Kidney (tissue), 14 donors: ENCODE results near the gene NTMT2. TPM values are rescaled to one million over a fixed set of nuclear protein-coding genes. Genes with fewer than 3 reads are reported as not detected.

ENCODE experiments used
- DNase-seq, 5 donors: peaks; one replicate each; pipeline ENCODE4 v3.0.0-alpha.2; 2013 to 2020
- FAIRE-seq: peaks from 2 replicates; lab custom pipeline; 2012; peaks lifted over from hg19 to GRCh38; lab: Jason Lieb, UNC
- H3K27ac ChIP-seq, 2 donors: one replicate each; pipeline ENCODE4 v1.7.0; 2013; ENCODE audit warnings: low read depth in 2 of 2, low read length in 2 of 2, inconsistent platforms in 1 of 2
- H3K27me3 ChIP-seq: one replicate; pipeline ENCODE4 v1.7.1; 2013; ENCODE audit warnings: low read length, inconsistent platforms; ENCODE audit not compliant: control insufficient read depth, insufficient read depth
- H3K36me3 ChIP-seq, 3 donors: one replicate each; pipeline versions ENCODE4 v1.7.0 to v1.7.1; 2013; ENCODE audit warnings: low read length in 3 of 3, control low read depth in 1 of 3, inconsistent platforms in 1 of 3; ENCODE audit not compliant: insufficient read depth in 3 of 3, control insufficient read depth in 2 of 3
- H3K4me1 ChIP-seq, 3 donors: one replicate each; pipeline versions ENCODE4 v1.7.0 to v1.7.1; 2013; ENCODE audit warnings: low read length in 3 of 3, inconsistent platforms in 1 of 3, low read depth in 1 of 3; ENCODE audit not compliant: control insufficient read depth in 2 of 3, insufficient read depth in 2 of 3
- H3K4me3 ChIP-seq, 3 donors: one replicate each; pipeline versions ENCODE4 v1.7.0 to v1.8.1; 2013; ENCODE audit warnings: low read length in 3 of 3, control low read depth in 1 of 3, inconsistent platforms in 1 of 3
- H3K9ac ChIP-seq, 3 donors: one replicate each; pipeline versions ENCODE4 v1.7.0 to v1.7.1; 2013; ENCODE audit warnings: low read length in 3 of 3, control low read depth in 1 of 3, inconsistent platforms in 1 of 3
- H3K9me3 ChIP-seq, 3 donors: one replicate each; pipeline versions ENCODE4 v1.7.0 to v1.7.1; 2013; ENCODE audit warnings: low read length in 3 of 3, control low read depth in 1 of 3, inconsistent platforms in 1 of 3; ENCODE audit not compliant: control insufficient read depth in 2 of 3, insufficient read depth in 1 of 3
- CTCF ChIP-seq: IDR thresholded peaks from 3 replicates; pipeline ENCODE4 v1.5.1; 2012; ENCODE audit warnings: mild to moderate bottlenecking, moderate library complexity, borderline replicate concordance; ENCODE audit not compliant: insufficient read depth; ENCODE audit errors: extremely low read depth
- intact Hi-C: fragments of 100-400 bp; cut with DNase I; formaldehyde crosslinking; loops from one replicate; pipeline ENCODE4 v1.11.1; 2022
- polyA plus RNA-seq: library from polyadenylated mRNA; stranded (reverse); fragments of 350-450 nt; fragmentation: Illumina TruSeq; extraction: RNeasy Lipid Tissue Mini Kit (QIAGEN cat#74804); gene quantifications from one replicate; pipeline ENCODE4 v1.2.3, GENCODE V29; 2014; ENCODE audit warnings: low read depth, low replicate concordance; ENCODE audit not compliant: insufficient read depth
- total RNA-seq: library from RNA; stranded (reverse); fragmentation: NEBNext Ultra II Directional; extraction: Animal tissue kit (Norgen Biotek cat#: 25700); gene quantifications from one replicate; pipeline ENCODE4 v1.2.1, GENCODE V29; 2021
- donor health status: control.
- donor health status: control.
- donor health status: control.
- donor health status: control.
- donor health status: control.
- donor health status: DM: yes; HTN: yes; CAD: no.
- donor health status: Normal renal cell carcinoma (clear cell type).

The NTMT2 gene
- total and polyA plus RNA-seq, 2 donors from 2014 or later, result not detected

DNA sequence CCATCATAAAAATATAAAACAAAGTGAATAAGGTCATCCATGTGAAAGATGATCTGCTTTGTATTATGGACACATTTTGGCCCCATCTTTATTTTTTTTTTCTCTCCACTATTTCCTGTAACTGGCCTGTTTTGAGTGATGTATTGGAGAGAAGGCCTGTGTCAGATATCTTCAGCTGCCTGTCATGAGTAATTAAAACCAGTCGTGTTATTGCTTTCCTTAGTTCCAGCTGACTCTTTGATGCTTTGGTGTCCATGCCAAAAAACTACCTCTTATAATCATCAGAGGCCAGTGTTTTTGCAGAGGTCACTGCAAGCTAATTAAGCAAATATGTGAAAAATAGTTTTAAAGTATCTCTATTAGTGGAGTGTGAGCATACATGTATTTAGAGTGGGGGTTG is 29.7 kb downstream of the NTMT2 start:
- Histone ChIP-seq H3K9me3 (peaks cover 0 to 2% (median 0%) of the 10 kb centered on the region in 3 donors), H3K36me3 (no peaks in the 10 kb centered on the region), H3K27ac (no peak overlapping the region), H3K9ac (no peak overlapping the region), H3K27me3 (no peaks in the 10 kb centered on the region), H3K4me3 (no peak overlapping the region), H3K4me1 (no peaks in the 10 kb centered on the region)
- FAIRE-seq (no peak), DNase-seq (peak in 1 of 5 donors; percentile 17)
- intact Hi-C loops, result no loop called here
- TF ChIP-seq CTCF, result no peak

- no peak for FAIRE-seq
Measured at GRCh38 chr1:170176772-170177171, 31.0 kb downstream of the NTMT2 start.

DNA sequence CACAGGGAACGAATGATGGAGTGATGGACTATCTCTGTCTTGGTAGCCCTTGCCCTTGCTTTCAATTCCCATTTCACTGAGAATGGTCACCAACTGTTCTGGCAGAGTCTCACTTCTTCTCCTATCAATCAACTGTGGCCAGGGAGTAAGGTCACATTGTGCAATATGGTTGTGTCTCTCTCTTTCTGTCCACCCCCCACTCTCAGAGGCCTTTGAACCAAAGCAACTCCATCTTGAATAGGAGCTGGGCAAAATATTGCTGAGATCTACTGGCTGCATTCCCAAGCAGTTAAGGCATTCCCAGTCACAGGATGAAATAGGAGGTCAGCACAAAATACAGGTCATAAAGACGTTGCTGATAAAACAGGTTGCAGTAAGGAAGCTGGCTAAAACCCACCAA is 36.7 kb downstream of the NTMT2 start:
- Histone ChIP-seq H3K4me1 (no peaks in the 10 kb centered on the region), H3K27ac (no peak overlapping the region), H3K4me3 (no peak overlapping the region), H3K36me3 (no peaks in the 10 kb centered on the region), H3K9ac (no peak overlapping the region), H3K27me3 (no peaks in the 10 kb centered on the region), H3K9me3 (no peaks in the 10 kb centered on the region)
- FAIRE-seq (no peak), DNase-seq (no peak)
- intact Hi-C loops, result no loop called here
- TF ChIP-seq CTCF, result no peak

More at GRCh38 chr1:170176772-170177171, 31.0 kb downstream of the NTMT2 start:
- Histone ChIP-seq H3K27ac (no peak overlapping the region), H3K4me1 (no peaks in the 10 kb centered on the region), H3K4me3 (no peak overlapping the region), H3K9ac (no peak overlapping the region), H3K27me3 (no peaks in the 10 kb centered on the region), H3K9me3 (peaks cover 0 to 2% (median 0%) of the 10 kb centered on the region in 3 donors), H3K36me3 (no peaks in the 10 kb centered on the region)
- no peak for TF ChIP-seq CTCF
- no peak for DNase-seq
- intact Hi-C loops, result no loop called here

DNA sequence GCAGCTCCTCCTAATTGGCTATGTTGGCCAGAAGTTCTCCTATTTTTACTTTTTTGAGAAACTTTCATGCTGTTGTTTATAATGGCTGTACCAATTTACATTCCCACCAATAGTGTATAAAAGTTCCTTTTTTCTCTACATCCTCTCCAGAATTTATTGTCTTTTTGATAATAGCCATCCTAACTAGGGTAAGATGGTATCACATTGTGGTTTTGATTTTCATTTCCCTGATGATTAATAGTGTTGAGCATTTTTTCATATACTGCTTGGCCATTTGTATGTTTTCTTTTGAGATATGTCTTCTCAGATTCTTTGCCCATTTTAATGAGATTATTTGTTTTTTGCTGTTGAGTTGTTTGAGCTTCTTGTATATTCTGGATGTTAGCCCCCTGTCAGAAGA is 46.8 kb downstream of the NTMT2 start:
- intact Hi-C loops, result no loop called here
- no peak overlapping the region for H3K4me3 ChIP-seq
- H3K9me3 ChIP-seq, result peaks cover 0 to 13% (median 0%) of the 10 kb centered on the region in 3 donors
- no peak for DNase-seq
- H3K27ac ChIP-seq, result no peak overlapping the region
- no peak overlapping the region for H3K9ac ChIP-seq
- no peak for FAIRE-seq
- H3K4me1 ChIP-seq, result no peaks in the 10 kb centered on the region
- H3K36me3 ChIP-seq, result no peaks in the 10 kb centered on the region
- TF ChIP-seq CTCF, result no peak
- H3K27me3 ChIP-seq, result no peaks in the 10 kb centered on the region
